Panc1 (cell line): ENCODE results near the gene BMF.

Experiments
- CTCF ChIP-seq: fragments of 450-650 bp; IDR thresholded peaks from 2 replicates; pipeline ENCODE4 v1.5.1; 2017; ENCODE audit warnings: mild to moderate bottlenecking
- POLR2AphosphoS5 ChIP-seq: IDR thresholded peaks from 2 replicates; pipeline ENCODE4 v1.6.1; 2012; ENCODE audit warnings: mild to moderate bottlenecking, low read depth, low read length, moderate library complexity
- SIN3A ChIP-seq: IDR thresholded peaks from 2 replicates; pipeline ENCODE4 v1.6.1; 2012; ENCODE audit warnings: low read depth, mild to moderate bottlenecking, low read length, moderate library complexity, borderline replicate concordance; ENCODE audit not compliant: insufficient read depth
- TCF7L2 ChIP-seq: IDR thresholded peaks from 2 replicates; pipeline ENCODE4 v1.6.1; 2011; ENCODE audit warnings: mild to moderate bottlenecking, low read depth, low read length, inconsistent platforms

DNA sequence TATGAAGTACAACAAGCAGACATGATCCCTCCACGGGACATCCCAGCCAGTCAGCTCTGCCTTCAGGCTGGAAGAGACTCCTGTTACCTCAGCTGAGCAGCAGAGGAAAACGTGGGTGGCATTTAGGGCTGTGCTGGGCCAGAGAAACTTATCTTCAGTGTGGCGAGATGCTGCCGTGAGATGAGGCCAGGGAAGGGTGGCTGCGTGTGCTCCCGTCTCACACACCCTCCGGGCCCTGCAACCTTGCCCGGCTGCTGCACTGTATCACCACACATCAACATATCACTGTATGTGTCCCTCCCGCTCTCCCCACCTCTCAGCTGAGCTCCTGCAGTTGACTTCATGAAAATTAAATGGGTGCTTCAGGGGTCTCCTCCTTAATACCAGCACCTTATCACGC lies 23.4 kb downstream of the BMF start:
- no peak for TF ChIP-seq POLR2AphosphoS5
- TF ChIP-seq CTCF = no peak
- no peak for TF ChIP-seq SIN3A
- no peak for TF ChIP-seq TCF7L2
